Gastroesophageal sphincter (tissue), 4 donors: Measurements from ENCODE around the gene PRKCQ. TPM values are rescaled to one million over a fixed set of nuclear protein-coding genes. Genes with fewer than 3 reads are reported as not detected.

Experiments used
- ATAC-seq: fragments of 150-250 bp; one replicate; pipeline ENCODE4 v1.9.1; 2016; ENCODE audit warnings: mild to moderate bottlenecking, moderate library complexity
- H3K27ac ChIP-seq, 4 donors: fragments of 200-600 bp; sonication (generic) in 3 of 4; 1 replicate in 3 of 4; 2 replicates in 1 of 4; pipeline ENCODE4 v1.5.1; 2016 to 2019
- H3K27me3 ChIP-seq: fragments of 200-600 bp; sonication (generic); one replicate; pipeline ENCODE4 v1.5.1; 2019
- H3K36me3 ChIP-seq, 2 donors: fragments of 200-600 bp; sonication (generic); one replicate each; pipeline ENCODE4 v1.5.1; 2019; ENCODE audit warnings: control low read depth in 1 of 2
- H3K4me1 ChIP-seq, 3 donors: fragments of 200-600 bp; sonication (generic); 1 replicate in 2 of 3; 2 replicates in 1 of 3; pipeline ENCODE4 v1.5.1; 2016 to 2019; ENCODE audit warnings: control low read depth in 2 of 3
- H3K4me3 ChIP-seq, 2 donors: fragments of 200-600 bp; sonication (generic); one replicate each; pipeline ENCODE4 v1.5.1; 2019; ENCODE audit warnings: mild to moderate bottlenecking in 1 of 2, moderate library complexity in 1 of 2
- H3K9me3 ChIP-seq, 3 donors: fragments of 200-600 bp; sonication (generic); one replicate each; pipeline ENCODE4 v1.5.1; 2017 to 2019; ENCODE audit warnings: control low read depth in 2 of 3
- EP300 ChIP-seq: sonication (generic); formaldehyde crosslinking; IDR thresholded peaks from one replicate; pipeline ENCODE4 v1.6.1; 2017; ENCODE audit warnings: antibody characterized with exemption, mild to moderate bottlenecking
- POLR2A ChIP-seq, 2 donors: fragments of 450-650 bp; IDR thresholded peaks; one replicate each; pipeline ENCODE4 v1.6.1; 2017; ENCODE audit warnings: antibody characterized with exemption in 2 of 2, mild to moderate bottlenecking in 2 of 2, moderate library complexity in 1 of 2
- POLR2AphosphoS5 ChIP-seq: sonication (generic); formaldehyde crosslinking; IDR thresholded peaks from one replicate; pipeline ENCODE4 v1.6.1; 2017; ENCODE audit warnings: antibody characterized with exemption
- WGBS, 2 donors: methylation state at CpG; one replicate each; pipeline ENCODE4 v1.1.5; 2018; ENCODE audit warnings: low coverage in 1 of 2; 5-methylcytosine and 5-hydroxymethylcytosine counted together
- total RNA-seq, 4 donors: library from RNA; depleted of rRNA; stranded (reverse); fragments of >200 nt; gene quantifications; one replicate each; pipeline ENCODE4 v1.1.0, GENCODE V29; 2016
- TF ChIP-seq, protein P1 (sequence below), 4 experiments: fragments of 200-600 bp in 2 of 4; fragments of 450-650 bp in 2 of 4; sonication (generic) in 1 of 4; IDR thresholded peaks; one replicate each; pipeline ENCODE4 v1.5.1; 2017 to 2019; ENCODE audit warnings: antibody characterized with exemption in 4 of 4, mild to moderate bottlenecking in 2 of 4, moderate library complexity in 2 of 4

PRKCQ gene
- total RNA-seq, 4 donors from 2014 or later, result 2.0 to 7.6 (median 4.3) TPM

DNA sequence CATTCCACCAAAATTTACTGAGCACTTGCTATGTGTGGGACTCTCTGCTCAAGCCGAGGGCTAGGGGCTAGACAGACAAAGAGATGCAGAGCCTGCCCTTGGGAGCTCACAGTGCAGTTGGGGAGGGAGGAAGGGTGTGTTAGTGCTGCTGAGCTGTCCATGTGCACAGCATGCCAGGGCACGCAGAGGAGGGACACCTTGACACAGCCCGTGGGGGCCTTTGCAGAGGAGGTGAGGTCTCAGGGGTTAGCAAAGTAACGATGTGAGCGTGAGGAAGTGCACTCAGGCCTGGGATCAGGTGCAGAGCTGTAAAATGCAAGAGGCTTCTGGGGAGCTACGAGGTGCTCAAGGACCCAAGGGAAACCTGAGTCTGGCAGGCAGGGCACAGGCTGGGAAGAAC lies 16.3 kb downstream of the PRKCQ start:
- Histone ChIP-seq H3K36me3 (no peaks in the 10 kb centered on the region), H3K4me3 (no peak overlapping the region), H3K27ac (no peak overlapping the region), H3K9me3 (no peaks in the 10 kb centered on the region), H3K27me3 (no peaks in the 10 kb centered on the region), H3K4me1 (no peaks in the 10 kb centered on the region)
- 100% methylated on average over 2 of the region's 6 CpGs; no CpG with 5 or more reads in 1 of the 2 donors for WGBS, 2 donors
- TF ChIP-seq POLR2AphosphoS5 (no peak), EP300 (no peak), POLR2A (IDR thresholded peaks at IDR 0.05) (no peak)
- TF ChIP-seq, protein P1, sequence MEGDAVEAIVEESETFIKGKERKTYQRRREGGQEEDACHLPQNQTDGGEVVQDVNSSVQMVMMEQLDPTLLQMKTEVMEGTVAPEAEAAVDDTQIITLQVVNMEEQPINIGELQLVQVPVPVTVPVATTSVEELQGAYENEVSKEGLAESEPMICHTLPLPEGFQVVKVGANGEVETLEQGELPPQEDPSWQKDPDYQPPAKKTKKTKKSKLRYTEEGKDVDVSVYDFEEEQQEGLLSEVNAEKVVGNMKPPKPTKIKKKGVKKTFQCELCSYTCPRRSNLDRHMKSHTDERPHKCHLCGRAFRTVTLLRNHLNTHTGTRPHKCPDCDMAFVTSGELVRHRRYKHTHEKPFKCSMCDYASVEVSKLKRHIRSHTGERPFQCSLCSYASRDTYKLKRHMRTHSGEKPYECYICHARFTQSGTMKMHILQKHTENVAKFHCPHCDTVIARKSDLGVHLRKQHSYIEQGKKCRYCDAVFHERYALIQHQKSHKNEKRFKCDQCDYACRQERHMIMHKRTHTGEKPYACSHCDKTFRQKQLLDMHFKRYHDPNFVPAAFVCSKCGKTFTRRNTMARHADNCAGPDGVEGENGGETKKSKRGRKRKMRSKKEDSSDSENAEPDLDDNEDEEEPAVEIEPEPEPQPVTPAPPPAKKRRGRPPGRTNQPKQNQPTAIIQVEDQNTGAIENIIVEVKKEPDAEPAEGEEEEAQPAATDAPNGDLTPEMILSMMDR (IDR thresholded peaks at IDR 0.05), result no peak
- no peak for ATAC-seq

DNA sequence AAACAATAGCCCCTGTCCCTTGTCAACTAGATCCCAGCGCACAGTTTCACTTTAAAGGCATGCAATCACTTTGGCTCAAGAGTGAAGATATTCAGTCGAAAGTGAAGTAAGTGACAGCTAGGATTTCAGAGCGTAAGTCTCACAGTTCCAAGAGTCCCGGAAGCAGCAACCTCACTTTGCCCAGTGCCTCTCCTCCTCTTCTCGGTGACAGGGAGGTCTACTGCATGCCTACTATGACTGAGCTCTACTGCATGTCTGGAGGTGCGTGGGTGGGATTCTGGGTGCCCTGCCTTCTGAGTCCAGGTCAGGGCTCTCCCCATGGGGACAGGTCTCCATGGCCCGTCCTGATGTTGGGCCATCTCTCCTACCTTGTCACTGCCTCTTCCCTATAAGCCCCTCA lies 17.0 kb downstream of the PRKCQ start:
- Histone ChIP-seq H3K27ac (no peak overlapping the region), H3K4me3 (no peak overlapping the region), H3K27me3 (no peaks in the 10 kb centered on the region), H3K9me3 (no peaks in the 10 kb centered on the region), H3K4me1 (no peaks in the 10 kb centered on the region), H3K36me3 (no peaks in the 10 kb centered on the region)
- TF ChIP-seq, protein P1 (IDR thresholded peaks at IDR 0.05), result no peak
- no peak for TF ChIP-seq POLR2AphosphoS5
- TF ChIP-seq EP300, result no peak
- no peak for TF ChIP-seq POLR2A (IDR thresholded peaks at IDR 0.05)
- no peak for ATAC-seq
- 80 to 84% methylated on average over 7 of the region's 7 CpGs for WGBS, 2 donors

DNA sequence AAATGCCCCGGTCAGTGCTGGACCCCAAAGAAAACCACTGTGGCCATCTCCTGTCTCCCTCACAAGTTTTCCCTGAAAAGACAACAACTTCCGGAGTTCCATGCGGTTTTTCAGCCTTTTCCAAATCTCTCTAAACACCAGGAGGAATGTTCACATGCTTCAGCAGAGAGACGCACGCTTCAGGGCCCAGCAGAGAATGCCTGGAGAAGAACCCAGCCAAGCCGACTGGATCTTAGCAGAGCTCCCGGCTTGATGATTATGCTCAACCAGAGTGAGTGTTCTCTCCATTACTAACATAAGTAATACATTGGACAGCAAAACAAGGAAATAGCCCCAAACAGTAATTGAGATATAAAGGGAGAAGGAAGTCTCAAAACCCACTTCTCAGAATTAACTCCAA lies 17.9 kb downstream of the PRKCQ start:
- Histone ChIP-seq H3K4me3 (no peak overlapping the region), H3K4me1 (no peaks in the 10 kb centered on the region), H3K27ac (no peak overlapping the region), H3K9me3 (no peaks in the 10 kb centered on the region), H3K36me3 (no peaks in the 10 kb centered on the region), H3K27me3 (no peaks in the 10 kb centered on the region)
- no peak for TF ChIP-seq POLR2AphosphoS5
- TF ChIP-seq, protein P1 (IDR thresholded peaks at IDR 0.05), result no peak
- TF ChIP-seq EP300, result no peak
- TF ChIP-seq POLR2A (IDR thresholded peaks at IDR 0.05), result no peak
- 57 to 77% methylated on average over 5 to 7 of the region's 7 CpGs for WGBS, 2 donors
- no peak for ATAC-seq

DNA sequence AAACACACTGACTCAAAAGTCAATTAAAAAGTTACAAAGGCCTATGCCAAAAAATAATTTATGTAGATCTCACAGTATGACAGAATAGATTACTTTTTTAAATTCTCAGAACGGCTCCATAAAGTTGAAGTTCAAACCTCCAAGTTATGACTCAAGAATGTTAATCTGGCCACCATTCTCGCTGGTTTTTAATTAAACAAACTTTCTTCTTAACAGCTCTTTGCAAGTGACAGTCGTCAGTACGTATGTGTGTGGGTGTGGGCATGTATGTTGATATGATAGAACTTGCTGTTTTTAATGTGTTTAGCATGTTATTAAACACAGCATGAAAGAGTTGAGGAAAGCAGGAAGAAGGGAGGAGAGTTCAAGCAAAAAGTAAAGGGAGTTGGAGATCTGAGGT lies 18.5 kb downstream of the PRKCQ start:
- H3K36me3 ChIP-seq, result no peaks in the 10 kb centered on the region
- no peak overlapping the region for H3K27ac ChIP-seq
- ATAC-seq, result no peak
- no peaks in the 10 kb centered on the region for H3K27me3 ChIP-seq
- TF ChIP-seq POLR2A (IDR thresholded peaks at IDR 0.05) (no peak), EP300 (no peak), POLR2AphosphoS5 (no peak)
- TF ChIP-seq, protein P1 (IDR thresholded peaks at IDR 0.05), result no peak
- WGBS, 2 donors, result 25 to 47% methylated on average over 3 to 4 of the region's 4 CpGs
- H3K4me3 ChIP-seq, result no peak overlapping the region
- H3K9me3 ChIP-seq, result no peaks in the 10 kb centered on the region
- no peaks in the 10 kb centered on the region for H3K4me1 ChIP-seq

DNA sequence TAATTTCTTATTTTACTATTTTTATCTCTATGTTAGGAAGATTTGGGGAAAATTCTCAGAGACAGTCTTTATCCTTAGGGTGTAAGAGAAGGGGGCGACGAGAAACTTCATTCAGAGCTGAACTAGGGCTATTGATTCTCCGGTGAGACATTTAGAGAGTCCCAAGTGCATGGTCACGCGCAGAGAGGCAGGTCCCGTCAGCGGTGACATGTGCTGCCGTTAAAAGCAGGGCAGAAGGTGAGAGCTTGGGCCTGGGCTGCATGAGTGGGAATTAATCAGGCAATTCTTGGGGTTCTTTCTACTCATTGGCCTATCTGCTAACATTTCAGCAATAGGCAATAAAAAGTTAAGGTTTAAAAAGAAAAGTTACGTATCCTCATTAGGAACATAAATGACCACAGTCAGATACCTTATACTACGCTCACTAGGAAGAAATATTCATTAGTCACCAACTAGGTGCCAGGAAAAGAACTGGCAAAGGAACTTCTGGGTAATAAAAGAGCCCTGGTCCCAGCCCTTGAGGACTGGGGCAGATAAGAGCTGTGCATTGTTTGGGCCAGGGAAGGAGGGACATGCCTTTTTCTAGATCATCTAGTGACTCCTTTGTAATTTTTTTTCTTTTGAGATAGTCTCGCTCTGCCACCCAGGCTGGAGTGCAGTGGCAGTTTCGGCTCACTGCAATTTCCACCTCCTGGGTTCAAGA lies 21.2 kb downstream of the PRKCQ start:
- Histone ChIP-seq H3K4me3 (no peak overlapping the region), H3K9me3 (no peaks in the 10 kb centered on the region), H3K36me3 (no peaks in the 10 kb centered on the region), H3K27ac (no peak overlapping the region), H3K4me1 (no peaks in the 10 kb centered on the region), H3K27me3 (no peaks in the 10 kb centered on the region)
- TF ChIP-seq POLR2A (IDR thresholded peaks at IDR 0.05), result no peak
- no peak for TF ChIP-seq EP300
- TF ChIP-seq, protein P1 (IDR thresholded peaks at IDR 0.05), result no peak
- no peak for TF ChIP-seq POLR2AphosphoS5
- ATAC-seq, result no peak
- 91 to 100% methylated on average over 3 to 12 of the region's 12 CpGs for WGBS, 2 donors
